ENCODE results near the gene SGMS1.
"Not testable (repeated sequence)": the region's sequence is repeated elsewhere in the genome, so short reads cannot be mapped to it uniquely, and the experiment has no call there.

SGMS1 gene

GRCh38 chr10:50447691-50448090, 176.1 kb downstream of the SGMS1 start:
- FAIRE-seq = no peak

- FAIRE-seq = not testable (repeated sequence)
Measured at GRCh38 chr10:50445777-50446176, 178.0 kb downstream of the SGMS1 start.

GRCh38 chr10:50440489-50440888, 183.3 kb downstream of the SGMS1 start:
- FAIRE-seq = no peak

GRCh38 chr10:50439806-50440205, 183.9 kb downstream of the SGMS1 start:
- no peak for FAIRE-seq

GRCh38 chr10:50439187-50439586, 184.6 kb downstream of the SGMS1 start:
- no peak for FAIRE-seq

GRCh38 chr10:50438049-50438936, 185.5 kb downstream of the SGMS1 start:
- FAIRE-seq = no peak

GRCh38 chr10:50437248-50437647, 186.5 kb downstream of the SGMS1 start:
- no peak for FAIRE-seq

GRCh38 chr10:50436805-50437204, 187.0 kb downstream of the SGMS1 start:
- no peak for FAIRE-seq

GRCh38 chr10:50432211-50433009, 191.3 kb downstream of the SGMS1 start:
- no peak for FAIRE-seq

GRCh38 chr10:50431791-50432190, 192.0 kb downstream of the SGMS1 start:
- no peak for FAIRE-seq

GRCh38 chr10:50431133-50431532, 192.6 kb downstream of the SGMS1 start:
- no peak for FAIRE-seq

- no peak for FAIRE-seq
Measured at GRCh38 chr10:50426485-50426884, 197.3 kb downstream of the SGMS1 start.

GRCh38 chr10:50425215-50425614, 198.5 kb downstream of the SGMS1 start:
- not testable (repeated sequence) for FAIRE-seq

GRCh38 chr10:50423448-50423847, 200.3 kb downstream of the SGMS1 start:
- no peak for FAIRE-seq

GRCh38 chr10:50422259-50422658, 201.5 kb downstream of the SGMS1 start:
- FAIRE-seq = no peak

GRCh38 chr10:50421026-50421719, 202.6 kb downstream of the SGMS1 start:
- FAIRE-seq = no peak

GRCh38 chr10:50420196-50420595, 203.6 kb downstream of the SGMS1 start:
- no peak for FAIRE-seq

GRCh38 chr10:50419756-50420155, 204.0 kb downstream of the SGMS1 start:
- no peak for FAIRE-seq

GRCh38 chr10:50419091-50419490, 204.7 kb downstream of the SGMS1 start:
- no peak for FAIRE-seq

- FAIRE-seq = no peak
Measured at GRCh38 chr10:50417886-50418830, 205.6 kb downstream of the SGMS1 start.

GRCh38 chr10:50417486-50417885, 206.3 kb downstream of the SGMS1 start:
- no peak for FAIRE-seq

- no peak for FAIRE-seq
Measured at GRCh38 chr10:50416881-50417280, 206.9 kb downstream of the SGMS1 start.

Measured in colon (tissue), 2 donors.